ENCODE results near the gene CCNDBP1. TPM values are rescaled to one million over a fixed set of nuclear protein-coding genes. Genes with fewer than 3 reads are reported as not detected.

Gene CCNDBP1
- total RNA-seq, 1 donor from 2014 or later = 71.0 TPM

DNA sequence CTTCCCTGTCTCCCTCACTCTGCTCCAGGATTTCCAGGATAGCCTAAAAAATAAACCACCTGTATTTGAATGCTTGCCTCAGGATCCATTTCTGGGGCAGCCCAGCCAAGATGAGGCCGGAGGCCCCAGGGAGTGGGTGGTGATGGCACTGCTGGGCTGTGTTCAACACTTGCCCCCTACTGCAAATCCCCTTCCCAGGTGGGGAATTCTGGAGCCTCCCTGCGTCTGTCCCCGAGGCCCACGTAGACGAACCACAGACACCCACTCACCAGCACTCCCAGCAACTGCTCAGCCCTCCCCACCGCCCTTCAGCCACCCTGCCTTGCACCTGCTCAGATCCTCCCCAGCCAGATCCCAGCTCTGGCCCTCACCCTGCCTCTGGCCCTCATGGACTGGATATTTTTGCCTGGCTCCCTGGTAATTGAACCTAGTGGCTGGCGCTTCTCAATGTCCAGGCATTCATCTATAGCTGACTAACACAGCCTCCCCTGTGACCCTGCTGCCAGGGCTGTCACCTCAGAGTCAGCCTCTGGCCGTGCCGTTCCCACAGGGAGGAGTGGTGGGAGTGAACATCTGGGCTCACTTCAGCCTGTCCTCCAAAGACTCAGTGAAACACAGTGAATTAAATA is 52.8 kb downstream of the CCNDBP1 start:
- H3K4me3 ChIP-seq = no peak overlapping the region
- intact Hi-C loops (cut with DNase I) = no loop called here
- ATAC-seq = no peak

DNA sequence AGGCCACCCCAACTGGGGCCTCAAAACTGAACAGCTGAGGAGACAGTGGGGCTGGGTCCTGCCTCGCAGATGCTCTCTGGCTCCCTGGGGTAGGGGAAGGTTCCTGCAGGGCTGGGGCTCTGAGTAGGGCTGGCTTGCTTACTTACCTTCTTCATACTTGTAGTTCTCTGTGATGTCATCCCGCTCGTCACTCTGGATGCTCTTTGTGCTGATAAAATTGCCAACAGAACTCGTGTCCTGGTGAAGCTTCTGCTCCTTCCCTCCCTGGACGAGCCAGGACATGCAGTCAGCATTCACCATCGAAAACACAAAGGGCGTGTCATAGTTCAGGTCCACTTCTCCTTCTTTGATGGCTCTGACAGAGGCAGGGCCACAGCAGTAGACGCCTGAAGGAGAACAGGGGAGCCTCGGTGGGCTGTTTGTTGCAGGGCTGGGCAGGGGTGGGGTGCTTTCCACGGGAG is 53.5 kb downstream of the CCNDBP1 start:
- peak in 1 of 2 donors; percentile 28 for ATAC-seq
- no peak for DNase-seq

More for the DNA sequence above, 52.8 kb downstream of the CCNDBP1 start:
- no peaks in the 10 kb centered on the region for H3K36me3 ChIP-seq
- DNase-seq = no peak
- no peaks in the 10 kb centered on the region for H3K27me3 ChIP-seq (ENCODE audit: low read depth)
- H3K27ac ChIP-seq = no peak overlapping the region
- no peaks in the 10 kb centered on the region for H3K9me3 ChIP-seq
- TF ChIP-seq, protein P1, sequence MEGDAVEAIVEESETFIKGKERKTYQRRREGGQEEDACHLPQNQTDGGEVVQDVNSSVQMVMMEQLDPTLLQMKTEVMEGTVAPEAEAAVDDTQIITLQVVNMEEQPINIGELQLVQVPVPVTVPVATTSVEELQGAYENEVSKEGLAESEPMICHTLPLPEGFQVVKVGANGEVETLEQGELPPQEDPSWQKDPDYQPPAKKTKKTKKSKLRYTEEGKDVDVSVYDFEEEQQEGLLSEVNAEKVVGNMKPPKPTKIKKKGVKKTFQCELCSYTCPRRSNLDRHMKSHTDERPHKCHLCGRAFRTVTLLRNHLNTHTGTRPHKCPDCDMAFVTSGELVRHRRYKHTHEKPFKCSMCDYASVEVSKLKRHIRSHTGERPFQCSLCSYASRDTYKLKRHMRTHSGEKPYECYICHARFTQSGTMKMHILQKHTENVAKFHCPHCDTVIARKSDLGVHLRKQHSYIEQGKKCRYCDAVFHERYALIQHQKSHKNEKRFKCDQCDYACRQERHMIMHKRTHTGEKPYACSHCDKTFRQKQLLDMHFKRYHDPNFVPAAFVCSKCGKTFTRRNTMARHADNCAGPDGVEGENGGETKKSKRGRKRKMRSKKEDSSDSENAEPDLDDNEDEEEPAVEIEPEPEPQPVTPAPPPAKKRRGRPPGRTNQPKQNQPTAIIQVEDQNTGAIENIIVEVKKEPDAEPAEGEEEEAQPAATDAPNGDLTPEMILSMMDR (IDR thresholded peaks at IDR 0.05) = no peak
- H3K4me1 ChIP-seq = no peaks in the 10 kb centered on the region

DNA sequence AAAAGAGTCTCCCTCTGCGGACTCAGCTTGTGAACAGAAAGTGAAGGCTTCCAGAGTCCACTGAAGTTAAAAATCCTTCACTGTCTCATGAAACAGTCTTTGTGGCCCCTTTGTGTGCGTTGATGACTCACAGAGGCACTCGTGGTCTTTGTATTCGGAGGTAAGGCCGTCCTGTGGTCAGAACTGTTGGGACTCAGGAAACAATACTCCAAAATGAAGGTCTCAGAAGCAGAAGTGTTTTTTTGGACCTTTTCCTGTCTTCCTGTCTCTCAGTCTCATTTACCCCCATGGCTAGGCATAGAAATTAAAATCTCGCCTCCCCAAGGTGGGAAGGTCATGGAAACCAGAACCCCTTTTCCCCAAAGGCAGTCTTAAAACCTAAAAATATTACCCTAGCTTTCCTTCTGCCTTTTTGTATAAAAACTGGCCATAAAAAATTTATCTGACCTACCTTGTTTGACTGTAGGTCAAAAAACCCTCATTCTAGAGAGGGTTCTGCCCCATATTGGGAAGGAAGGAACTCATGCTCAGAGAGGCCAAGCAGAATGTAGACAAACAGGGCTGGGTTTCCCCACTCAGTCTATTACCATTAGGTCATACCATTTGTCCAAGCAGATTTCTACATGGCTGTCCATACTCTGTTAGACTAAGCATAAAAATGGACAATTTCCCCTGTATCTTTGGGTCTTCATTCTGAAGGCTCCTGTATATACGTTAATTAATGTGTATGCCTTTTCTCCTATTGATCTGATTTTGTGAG is 54.7 kb downstream of the CCNDBP1 start:
- Histone ChIP-seq H3K27me3 (ENCODE audit: low read depth) (no peaks in the 10 kb centered on the region), H3K9me3 (no peaks in the 10 kb centered on the region), H3K27ac (no peak overlapping the region), H3K4me3 (no peak overlapping the region), H3K36me3 (no peaks in the 10 kb centered on the region), H3K4me1 (no peaks in the 10 kb centered on the region)
- no peak for ATAC-seq
- no peak for DNase-seq
- intact Hi-C loops (cut with DNase I) = no loop called here
- TF ChIP-seq, protein P1 (IDR thresholded peaks at IDR 0.05) = no peak

More for the DNA sequence above, 53.5 kb downstream of the CCNDBP1 start:
- Histone ChIP-seq H3K4me1 (no peaks in the 10 kb centered on the region), H3K27me3 (ENCODE audit: low read depth) (no peaks in the 10 kb centered on the region), H3K27ac (no peak overlapping the region), H3K9me3 (no peaks in the 10 kb centered on the region), H3K36me3 (no peaks in the 10 kb centered on the region), H3K4me3 (no peak overlapping the region)
- intact Hi-C loops (cut with DNase I) = no loop called here
- TF ChIP-seq, protein P1 (IDR thresholded peaks at IDR 0.05) = no peak

DNA sequence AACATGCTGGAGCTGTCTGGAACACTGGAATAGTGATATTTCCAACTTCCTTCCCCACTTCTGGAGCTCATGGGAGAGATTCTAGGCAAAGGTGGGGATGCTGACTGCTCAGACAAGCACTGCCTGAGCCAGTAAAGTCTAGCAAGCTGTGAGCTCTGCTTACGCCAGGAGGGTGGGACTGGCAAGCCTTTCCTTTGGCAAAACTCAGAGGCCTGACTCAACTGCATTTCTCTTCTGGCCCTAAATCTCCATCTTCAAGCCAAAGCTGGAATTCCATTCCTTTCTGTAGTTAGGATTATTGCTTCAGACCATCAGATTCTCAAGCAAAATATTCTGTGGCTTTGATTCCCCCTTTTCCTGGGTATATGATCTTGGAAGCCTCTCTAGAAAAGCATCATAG is 55.9 kb downstream of the CCNDBP1 start:
- Histone ChIP-seq H3K4me3 (no peak overlapping the region), H3K9me3 (no peaks in the 10 kb centered on the region), H3K27ac (no peak overlapping the region), H3K36me3 (no peaks in the 10 kb centered on the region), H3K27me3 (ENCODE audit: low read depth) (no peaks in the 10 kb centered on the region), H3K4me1 (no peaks in the 10 kb centered on the region)
- TF ChIP-seq, protein P1 (IDR thresholded peaks at IDR 0.05) = no peak
- peak; percentile 28 to 51 for ATAC-seq
- intact Hi-C loops (cut with DNase I) = no loop called here
- DNase-seq = no peak

DNA sequence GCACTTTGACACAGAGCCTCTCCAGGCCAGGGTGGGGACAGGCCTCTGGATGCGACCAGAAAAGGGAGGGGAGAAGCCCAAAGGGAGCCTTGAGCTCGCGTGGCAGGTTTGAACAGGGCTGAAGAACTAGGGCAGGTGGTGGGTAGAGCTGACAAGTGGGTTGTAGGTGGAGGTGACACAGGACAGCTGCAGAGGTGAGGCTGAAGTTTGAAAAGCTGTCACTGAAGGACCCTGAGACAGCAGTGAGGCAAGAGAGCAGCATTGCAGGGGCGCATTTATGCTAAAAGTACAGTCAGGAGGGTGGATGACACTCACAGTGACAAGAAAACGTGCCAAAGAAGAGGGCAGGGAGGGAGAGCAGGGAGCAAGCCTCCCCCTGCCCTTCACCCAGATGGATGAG is 57.4 kb downstream of the CCNDBP1 start:
- Histone ChIP-seq H3K4me3 (no peak overlapping the region), H3K36me3 (no peaks in the 10 kb centered on the region), H3K9me3 (no peaks in the 10 kb centered on the region), H3K4me1 (no peaks in the 10 kb centered on the region), H3K27me3 (ENCODE audit: low read depth) (no peaks in the 10 kb centered on the region), H3K27ac (no peak overlapping the region)
- ATAC-seq (no peak), DNase-seq (no peak)
- intact Hi-C loops (cut with DNase I) = no loop called here
- TF ChIP-seq, protein P1 (IDR thresholded peaks at IDR 0.05) = no peak
